NCI-H2196 (cell line): ENCODE results near the gene GOLGA3.
A peak's percentile ranks its signal among the peaks of the same experiment; 100 is the strongest.
"Not testable (repeated sequence)": the region's sequence is repeated elsewhere in the genome, so short reads cannot be mapped to it uniquely, and the experiment has no call there.

Experiments used
- DNase-seq: peaks from one replicate; lab custom pipeline; 2025; ENCODE audit not compliant: unreplicated experiment; lab: John Stamatoyannopoulos, UW

Gene GOLGA3

DNA sequence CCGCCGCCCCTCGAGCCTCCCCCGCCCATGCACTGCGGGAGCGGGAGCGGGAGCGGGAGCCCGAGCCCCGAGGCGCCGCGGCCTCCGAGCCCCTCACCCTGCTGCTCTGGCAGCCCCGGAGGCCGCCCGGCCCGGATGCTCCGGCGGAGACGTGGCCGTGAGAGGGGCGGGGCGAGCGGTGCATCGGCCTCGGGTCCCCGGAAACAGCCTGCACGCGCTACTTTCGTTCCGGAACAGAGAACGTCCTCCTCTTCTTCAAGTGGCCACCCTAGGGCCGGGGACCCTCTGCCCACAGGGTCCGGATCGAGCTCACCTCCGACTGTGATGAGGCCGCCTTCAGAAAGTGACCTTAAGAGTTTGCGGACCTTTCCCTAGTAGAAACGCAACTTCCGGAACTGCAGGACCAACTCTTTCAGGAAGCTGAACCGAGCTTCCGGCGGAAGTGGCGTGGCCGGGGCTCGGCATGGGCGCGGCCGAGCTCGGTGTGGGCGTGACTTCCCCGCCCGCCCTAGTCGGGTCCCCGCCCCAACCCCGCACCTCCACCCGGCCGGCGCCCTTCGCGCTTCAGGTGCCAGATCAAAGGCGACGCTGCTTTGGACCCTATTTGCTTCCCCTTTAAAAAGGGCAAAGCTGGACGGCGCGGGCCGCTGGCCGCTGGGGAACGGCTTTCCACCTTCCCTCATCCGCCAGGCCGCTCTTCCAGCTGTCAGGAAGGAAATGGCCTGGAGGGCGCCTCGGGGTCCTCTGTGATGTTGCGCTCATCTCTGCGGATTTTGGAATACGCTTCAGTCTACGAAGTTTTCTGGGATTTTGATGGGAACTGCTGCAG, at the start of gene GOLGA3:
TSS of gene GOLGA3 (minus strand) at position 164 of the 829 bp plus-strand sequence. CDS start 6,741 bp downstream, outside the sequence.
- DNase-seq: peak; percentile 95

DNA sequence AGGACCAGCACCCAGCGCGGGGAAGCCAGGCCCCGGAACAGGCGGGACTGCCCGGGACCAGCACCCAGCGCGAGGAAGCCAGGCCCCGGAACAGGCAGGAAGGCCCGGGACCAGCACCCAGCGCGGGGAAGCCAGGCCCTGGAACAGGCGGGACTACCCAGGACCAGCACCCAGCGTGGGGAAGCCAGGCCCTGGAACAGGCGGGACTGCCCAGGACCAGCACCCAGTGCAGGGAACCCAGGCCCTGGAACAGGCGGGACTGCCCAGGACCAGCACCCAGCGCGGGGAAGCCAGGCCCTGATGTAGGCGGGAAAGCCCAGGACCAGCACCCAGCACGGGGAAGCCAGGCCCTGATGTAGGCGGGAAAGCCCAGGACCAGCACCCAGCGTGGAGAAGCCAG, 46.0 kb upstream of the GOLGA3 start:
- not testable (repeated sequence) for DNase-seq

DNA sequence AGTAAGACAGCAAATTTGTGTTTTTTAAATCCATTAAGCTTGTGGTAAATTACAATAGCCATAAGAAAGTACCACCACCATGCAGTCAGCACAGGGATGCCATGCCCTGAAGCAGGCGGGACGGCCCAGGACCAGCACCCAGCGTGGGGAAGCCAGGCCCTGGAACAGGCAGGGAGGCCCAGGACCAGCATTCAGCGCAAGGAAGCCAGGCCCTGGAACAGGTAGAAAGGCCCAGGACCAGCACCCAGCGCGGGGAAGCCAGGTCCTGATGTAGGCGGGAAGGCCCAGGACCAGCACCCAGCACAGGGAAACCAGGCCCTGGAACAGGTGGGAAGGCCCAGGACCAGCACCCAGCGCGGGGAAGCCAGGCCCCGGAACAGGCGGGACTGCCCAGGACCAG, 45.5 kb upstream of the GOLGA3 start:
- no peak for DNase-seq

- DNase-seq: no peak
Measured at GRCh38 chr12:132873724-132874123, 45.1 kb upstream of the GOLGA3 start.

GRCh38 chr12:132872975-132873421, 44.3 kb upstream of the GOLGA3 start:
- no peak for DNase-seq

- no peak for DNase-seq
Measured at GRCh38 chr12:132872073-132872855, 43.6 kb upstream of the GOLGA3 start.

- no peak for DNase-seq
Measured at GRCh38 chr12:132869551-132869950, 40.9 kb upstream of the GOLGA3 start.

DNA sequence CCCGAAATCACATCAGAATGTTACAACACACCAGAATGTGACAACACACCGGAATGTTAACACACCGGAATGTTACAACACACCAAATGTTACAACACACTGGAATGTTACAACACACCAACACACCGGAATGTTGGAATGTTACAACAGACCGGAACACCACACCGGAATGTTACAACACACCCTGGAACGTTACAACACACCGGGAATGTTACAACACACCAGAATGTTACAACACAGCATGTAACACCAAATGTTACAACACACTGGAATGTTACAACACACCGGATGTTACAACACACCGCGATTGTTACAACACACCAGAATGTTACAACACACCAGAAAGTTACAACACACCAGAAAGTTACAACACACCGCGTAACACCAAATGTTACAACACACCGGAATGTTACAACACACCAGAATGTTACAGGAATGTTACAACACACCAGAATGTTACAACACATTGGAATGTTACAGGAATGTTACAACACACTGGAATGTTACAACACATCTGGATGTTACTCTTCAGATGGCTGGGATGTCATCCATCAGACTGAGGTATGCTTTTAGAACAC, 37.7 kb upstream of the GOLGA3 start:
- no peak for DNase-seq

- DNase-seq: no peak
Measured at GRCh38 chr12:132861558-132861957, 32.9 kb upstream of the GOLGA3 start.

DNA sequence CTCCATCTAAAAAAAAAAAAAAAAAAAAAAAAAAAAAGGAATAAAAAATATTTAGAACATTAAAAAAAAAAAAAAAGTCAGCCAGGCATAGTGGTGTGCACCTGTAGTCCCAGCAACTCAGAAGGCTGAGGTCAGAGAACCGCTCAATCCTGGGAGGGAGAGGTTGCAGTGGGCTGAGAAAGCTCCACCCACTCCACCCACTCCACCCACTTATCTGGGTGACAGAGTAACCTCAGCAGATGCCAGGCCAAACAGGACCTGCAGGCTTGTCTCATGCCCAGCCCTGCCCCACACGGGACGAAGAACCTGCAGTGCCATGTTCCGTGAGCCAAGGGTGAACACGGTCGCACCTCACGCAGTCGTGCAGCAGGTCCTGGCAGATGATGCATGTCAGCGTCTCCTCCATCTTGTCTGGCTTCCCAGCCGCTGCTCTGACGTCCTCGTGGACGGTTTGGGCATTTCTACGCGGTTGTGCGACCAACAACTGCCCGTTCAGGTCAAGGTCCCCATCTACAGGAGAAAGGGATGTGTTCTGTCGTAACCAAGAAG, 30.1 kb upstream of the GOLGA3 start:
- no peak for DNase-seq

DNA sequence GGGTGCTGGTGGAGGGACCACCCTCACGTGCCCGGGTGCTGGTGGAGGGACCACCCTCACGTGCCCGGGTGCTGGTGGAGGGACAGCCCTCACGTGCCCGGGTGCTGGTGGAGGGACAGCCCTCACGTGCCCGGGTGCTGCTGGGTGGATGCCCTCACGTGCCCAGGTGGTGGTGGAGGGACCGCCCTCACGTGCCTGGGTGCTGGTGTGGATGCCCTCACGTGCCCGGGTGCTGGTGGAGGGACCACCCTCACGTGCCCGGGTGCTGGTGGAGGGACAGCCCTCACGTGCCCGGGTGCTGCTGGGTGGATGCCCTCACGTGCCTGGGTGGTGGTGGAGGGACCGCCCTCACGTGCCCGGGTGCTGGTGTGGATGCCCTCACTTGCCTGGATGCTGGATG, 28.4 kb upstream of the GOLGA3 start:
- not testable (repeated sequence) for DNase-seq

DNA sequence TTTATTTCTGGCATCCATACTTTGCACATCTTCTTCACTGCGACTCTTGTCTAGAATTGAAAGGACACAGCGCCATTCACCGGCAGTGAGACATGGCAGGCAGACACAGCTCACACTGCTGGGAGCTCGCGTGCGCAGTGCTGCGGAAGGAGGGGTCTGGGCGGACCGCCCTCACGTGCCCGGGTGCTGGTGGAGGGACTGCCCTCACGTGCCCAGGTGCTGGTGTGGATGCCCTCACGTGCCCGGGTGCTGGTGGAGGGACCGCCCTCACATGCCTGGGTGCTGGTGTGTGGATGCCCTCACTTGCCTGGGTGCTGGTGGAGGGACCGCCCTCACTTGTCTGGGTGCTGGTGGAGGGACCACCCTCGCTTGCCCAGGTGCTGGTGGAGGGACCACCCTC, 27.9 kb upstream of the GOLGA3 start:
- no peak for DNase-seq

- DNase-seq: not testable (repeated sequence)
Measured at GRCh38 chr12:132855211-132855610, 26.5 kb upstream of the GOLGA3 start.

- no peak for DNase-seq
Measured at GRCh38 chr12:132853285-132854092, 24.8 kb upstream of the GOLGA3 start.

DNA sequence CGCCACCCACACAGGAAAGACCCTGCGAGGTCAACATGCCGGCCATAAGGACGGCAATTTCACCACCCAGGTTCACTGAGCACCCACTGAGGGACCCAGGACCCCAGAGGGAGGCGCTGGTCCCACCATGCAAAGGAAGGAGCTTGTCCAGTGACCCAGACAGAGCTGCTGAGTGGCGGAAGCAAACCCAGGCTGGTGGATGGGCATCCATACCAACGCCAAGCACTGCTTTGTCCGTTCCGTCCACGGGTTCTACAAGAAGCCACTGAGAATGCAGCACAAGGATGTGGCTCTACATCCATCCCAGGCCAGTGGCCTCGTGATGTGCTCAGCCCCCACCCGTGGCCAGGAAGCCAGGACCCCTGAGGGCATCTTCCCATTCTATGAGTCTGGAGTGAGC, 23.8 kb upstream of the GOLGA3 start:
- no peak for DNase-seq

DNA sequence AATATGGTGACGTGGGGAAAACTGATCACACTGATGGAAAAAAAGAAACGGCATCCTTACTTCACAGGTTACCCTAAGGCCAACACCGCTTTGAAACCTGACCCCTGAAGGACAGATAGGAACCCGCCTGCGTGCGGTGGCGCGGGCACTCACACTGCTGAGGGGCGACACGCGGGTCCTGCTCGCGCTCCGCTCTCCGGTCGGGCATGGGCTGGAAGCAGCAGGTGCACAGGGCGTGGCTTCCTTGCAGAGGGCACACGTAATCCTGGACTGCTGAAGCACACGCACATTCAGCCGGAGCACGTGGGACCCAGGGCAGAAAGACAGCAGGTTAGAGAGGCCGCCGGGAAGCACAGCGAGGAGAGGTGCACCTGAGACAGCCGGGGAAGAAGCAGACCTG, 22.8 kb upstream of the GOLGA3 start:
- no peak for DNase-seq

GRCh38 chr12:132850291-132850690, 21.6 kb upstream of the GOLGA3 start:
- no peak for DNase-seq

- no peak for DNase-seq
Measured at GRCh38 chr12:132848521-132848920, 19.9 kb upstream of the GOLGA3 start.

DNA sequence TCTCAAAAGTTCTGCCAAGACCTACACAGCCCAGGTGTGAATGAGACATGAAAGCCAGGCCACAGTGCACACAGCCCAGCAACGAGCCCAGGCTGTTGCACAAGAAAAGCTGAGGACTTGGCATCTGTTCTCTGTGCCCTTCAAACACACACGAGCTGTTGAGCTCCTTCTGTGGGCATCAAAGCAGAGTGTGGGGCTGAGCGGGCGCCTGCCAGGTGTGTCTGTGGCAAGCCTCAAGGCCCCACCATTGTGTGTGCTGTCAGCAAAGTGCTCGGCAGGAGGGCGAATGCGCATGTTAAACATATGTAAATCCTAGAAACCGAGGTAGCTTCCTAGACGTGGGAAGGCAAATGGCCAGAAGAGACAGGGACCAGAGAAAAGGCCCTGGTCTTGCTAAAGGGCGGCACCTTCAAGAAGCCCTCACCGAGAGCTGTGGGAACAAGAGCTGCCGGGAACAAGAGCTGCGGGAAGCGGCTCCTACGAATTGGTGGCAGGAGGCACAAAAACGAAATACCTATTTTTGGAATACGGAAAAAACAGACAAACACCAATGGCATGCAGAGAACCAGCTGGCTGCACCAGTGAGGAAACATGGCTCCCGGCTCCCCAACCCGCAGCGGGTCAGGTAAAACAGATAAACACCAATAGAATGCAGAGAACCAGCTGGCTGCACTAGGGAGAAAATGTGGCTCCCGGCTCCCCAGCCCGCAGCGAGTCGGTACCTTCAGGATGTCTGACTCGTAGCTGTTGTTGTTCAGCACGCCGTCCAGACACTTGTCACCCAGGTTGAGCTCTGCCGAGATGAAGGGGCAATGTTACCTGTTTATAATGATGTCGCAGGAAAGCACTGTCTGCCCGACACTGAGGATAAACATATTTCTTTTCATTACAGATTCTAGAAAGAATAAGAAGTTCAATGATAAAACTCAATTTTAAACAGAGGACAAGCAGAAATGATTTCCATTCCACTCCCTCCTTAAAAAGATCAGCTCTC, 19.0 kb upstream of the GOLGA3 start:
- no peak for DNase-seq
